Transverse colon (tissue), 4 donors: ENCODE data around the gene GALNT9. TPM values are rescaled to one million over a fixed set of nuclear protein-coding genes. Genes with fewer than 3 reads are reported as not detected.

Source experiments
- DNase-seq: peaks from one replicate; pipeline ENCODE4 v3.0.0-alpha.2; 2019
- H3K27ac ChIP-seq, 4 donors: fragments of 200-600 bp; sonication (generic); 2 replicates each; pipeline ENCODE4 v1.5.1; 2016 to 2018; ENCODE audit warnings: inconsistent platforms in 4 of 4
- H3K27me3 ChIP-seq: fragments of 200-600 bp; sonication (generic); 2 replicates; pipeline ENCODE4 v1.5.1; 2017; ENCODE audit warnings: inconsistent platforms
- H3K36me3 ChIP-seq, 4 donors: fragments of 200-600 bp; sonication (generic); 2 replicates each; pipeline ENCODE4 v1.5.1; 2017 to 2019; ENCODE audit warnings: inconsistent platforms in 4 of 4
- H3K4me1 ChIP-seq, 4 donors: fragments of 200-600 bp; sonication (generic); 2 replicates each; pipeline ENCODE4 v1.5.1; 2017 to 2020; ENCODE audit warnings: inconsistent platforms in 4 of 4
- H3K4me3 ChIP-seq, 4 donors: fragments of 200-600 bp; sonication (generic); 1 replicate in 1 of 4; 2 replicates in 3 of 4; pipeline versions ENCODE4 v1.5.1 to v1.6.1; 2017 to 2019; ENCODE audit warnings: inconsistent platforms in 4 of 4
- H3K9me3 ChIP-seq, 2 donors: fragments of 200-600 bp; sonication (generic); 2 replicates each; pipeline ENCODE4 v1.5.1; 2017 to 2019; ENCODE audit warnings: inconsistent platforms in 2 of 2
- EP300 ChIP-seq: sonication (generic); formaldehyde crosslinking; IDR thresholded peaks from one replicate; pipeline ENCODE4 v1.6.1; 2017; ENCODE audit warnings: antibody characterized with exemption, low read depth
- POLR2A ChIP-seq: fragments of 450-650 bp; IDR thresholded peaks from one replicate; pipeline ENCODE4 v1.6.1; 2016; ENCODE audit warnings: antibody characterized with exemption, mild to moderate bottlenecking, moderate library complexity
- POLR2AphosphoS5 ChIP-seq, 3 donors: sonication (generic); formaldehyde crosslinking; IDR thresholded peaks; one replicate each; pipeline ENCODE4 v1.6.1; 2016; ENCODE audit warnings: antibody characterized with exemption in 3 of 3
- WGBS, 2 donors: methylation state at CpG; one replicate each; pipeline ENCODE4 v1.1.5; 2018; ENCODE audit warnings: low coverage in 1 of 2; 5-methylcytosine and 5-hydroxymethylcytosine counted together
- in situ Hi-C, 4 donors: fragments of 200-750 bp; cut with MboI; loops; one replicate each; pipeline versions ENCODE4 v1.15.0 to v1.15.1; 2017; ENCODE audit warnings: low sequenced_read_pairs in 3 of 4, low pct_ligation_motif_present in 1 of 4, low pct_unique_long_range_greater_than_20kb in 1 of 4
- intact Hi-C: fragments of 100-400 bp; cut with DNase I; formaldehyde crosslinking; loops from one replicate; pipeline ENCODE4 v1.15.1; 2023; ENCODE audit warnings: low total_unique reads
- total RNA-seq, 4 donors: library from RNA; depleted of rRNA; stranded (reverse); fragments of >200 nt; gene quantifications; one replicate each; pipeline ENCODE4 v1.1.0, GENCODE V29; 2016
- TF ChIP-seq, protein P1 (sequence below), 5 experiments: fragments of 200-600 bp in 3 of 5; fragments of 450-650 bp in 2 of 5; sonication (generic) in 3 of 5; IDR thresholded peaks; 1 replicate in 2 of 5; 2 replicates in 3 of 5; pipeline ENCODE4 v1.5.1; 2016 to 2017; ENCODE audit warnings: antibody characterized with exemption in 5 of 5, inconsistent platforms in 3 of 5, mild to moderate bottlenecking in 2 of 5, moderate library complexity in 1 of 5

The GALNT9 gene
- total RNA-seq, 4 donors from 2014 or later = 0.82 to 4.5 TPM; not detected in 2

DNA sequence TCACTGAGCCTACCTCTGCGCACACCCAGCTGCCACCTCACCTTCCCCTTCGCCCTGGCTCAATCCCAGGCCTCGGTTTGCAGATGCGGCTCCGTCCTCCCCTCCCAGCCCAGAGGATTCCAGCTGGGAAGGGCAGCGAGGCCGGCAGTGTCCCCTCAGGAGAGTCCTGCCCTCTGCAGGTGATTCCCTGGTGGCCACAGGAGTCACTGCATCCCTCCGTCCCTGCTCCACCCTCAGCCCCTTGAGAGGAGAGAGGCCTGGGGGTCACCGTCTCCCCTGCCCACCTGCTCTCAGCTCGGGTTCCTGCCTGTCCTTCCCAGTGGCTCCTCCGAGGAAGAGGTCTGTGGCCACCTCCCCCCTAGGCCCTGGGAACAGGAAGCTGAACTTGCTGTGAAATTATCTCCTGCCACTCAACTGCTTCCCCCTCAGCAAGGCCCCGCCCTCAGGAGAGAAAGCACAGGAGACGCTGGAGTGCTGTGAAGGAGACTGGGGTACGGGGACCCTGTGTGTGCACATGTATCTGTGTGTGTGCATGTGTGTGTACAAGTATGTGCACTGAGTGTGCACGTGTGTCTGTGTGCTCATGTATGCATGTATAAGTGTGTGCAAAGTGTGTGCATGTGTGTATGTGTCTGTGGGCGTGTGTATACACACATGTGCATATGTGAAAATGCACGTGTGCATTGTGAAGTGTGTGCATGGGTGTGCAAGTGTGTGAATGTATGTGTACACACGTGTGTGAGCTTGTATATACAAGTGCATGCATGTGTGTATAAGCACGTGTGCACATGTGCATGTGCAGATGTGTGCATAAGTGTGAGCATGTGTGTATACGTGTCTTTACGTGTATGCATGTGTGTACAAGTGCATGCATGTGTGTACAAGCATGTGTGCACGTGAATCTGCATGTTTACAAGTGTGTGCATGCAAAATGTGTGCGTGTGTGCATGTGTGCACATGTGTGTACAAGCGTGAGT, 13.2 kb upstream of the GALNT9 start:
- no peak for DNase-seq
- TF ChIP-seq POLR2AphosphoS5 (IDR thresholded peaks at IDR 0.05) (no peak), EP300 (no peak), POLR2A (no peak)
- TF ChIP-seq, protein P1, sequence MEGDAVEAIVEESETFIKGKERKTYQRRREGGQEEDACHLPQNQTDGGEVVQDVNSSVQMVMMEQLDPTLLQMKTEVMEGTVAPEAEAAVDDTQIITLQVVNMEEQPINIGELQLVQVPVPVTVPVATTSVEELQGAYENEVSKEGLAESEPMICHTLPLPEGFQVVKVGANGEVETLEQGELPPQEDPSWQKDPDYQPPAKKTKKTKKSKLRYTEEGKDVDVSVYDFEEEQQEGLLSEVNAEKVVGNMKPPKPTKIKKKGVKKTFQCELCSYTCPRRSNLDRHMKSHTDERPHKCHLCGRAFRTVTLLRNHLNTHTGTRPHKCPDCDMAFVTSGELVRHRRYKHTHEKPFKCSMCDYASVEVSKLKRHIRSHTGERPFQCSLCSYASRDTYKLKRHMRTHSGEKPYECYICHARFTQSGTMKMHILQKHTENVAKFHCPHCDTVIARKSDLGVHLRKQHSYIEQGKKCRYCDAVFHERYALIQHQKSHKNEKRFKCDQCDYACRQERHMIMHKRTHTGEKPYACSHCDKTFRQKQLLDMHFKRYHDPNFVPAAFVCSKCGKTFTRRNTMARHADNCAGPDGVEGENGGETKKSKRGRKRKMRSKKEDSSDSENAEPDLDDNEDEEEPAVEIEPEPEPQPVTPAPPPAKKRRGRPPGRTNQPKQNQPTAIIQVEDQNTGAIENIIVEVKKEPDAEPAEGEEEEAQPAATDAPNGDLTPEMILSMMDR (IDR thresholded peaks at IDR 0.05) = no peak
- Histone ChIP-seq H3K4me3 (no peak overlapping the region), H3K9me3 (no peaks in the 10 kb centered on the region), H3K27ac (no peak overlapping the region), H3K36me3 (no peaks in the 10 kb centered on the region), H3K4me1 (peaks cover 0 to 9% (median 0%) of the 10 kb centered on the region in 4 donors), H3K27me3 (no peaks in the 10 kb centered on the region)
- in situ Hi-C loops (no loop called here), intact Hi-C loops (no loop called here)
- 63% methylated on average over 24 of the region's 24 CpGs; no CpG with 5 or more reads in 1 of the 2 donors for WGBS, 2 donors

DNA sequence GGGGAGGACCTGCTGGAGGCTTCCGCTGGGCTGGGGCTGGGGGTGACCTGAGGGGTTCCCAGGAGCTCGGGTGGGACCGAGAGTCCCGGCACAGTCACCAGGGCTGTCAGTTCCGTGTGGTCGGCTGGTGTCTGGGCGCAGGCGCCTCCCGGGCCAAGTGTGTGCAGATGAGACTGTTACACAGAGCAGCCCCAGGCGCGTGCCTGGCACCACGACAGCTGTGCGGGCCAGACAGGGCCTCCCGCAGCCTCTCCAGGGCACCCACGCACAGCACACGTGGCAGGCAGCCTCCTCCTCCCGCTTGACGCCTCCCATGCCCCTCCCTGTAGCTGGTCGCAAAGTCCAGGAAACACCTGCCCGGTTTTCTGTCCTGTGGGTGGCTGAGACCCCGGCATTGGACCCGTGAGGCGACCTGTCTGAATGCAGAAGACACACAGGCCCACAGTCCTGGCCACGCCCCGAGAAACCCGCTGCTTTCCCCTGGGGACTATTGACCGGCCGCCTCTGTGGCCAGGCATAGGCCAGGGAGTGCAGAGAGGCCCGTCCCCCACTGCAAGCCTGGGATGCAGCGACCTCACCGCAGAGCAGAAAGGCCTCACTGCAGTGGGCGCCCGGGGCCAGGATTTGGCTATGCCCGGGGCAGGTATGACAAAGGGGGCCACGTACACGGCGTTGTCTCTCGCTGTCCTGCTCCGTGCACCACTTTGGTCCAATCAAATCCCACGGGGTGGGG, 12.1 kb upstream of the GALNT9 start:
- intact Hi-C loops = no loop called here
- peaks cover 3% of the 10 kb centered on the region for H3K27me3 ChIP-seq

GRCh38 chr12:132340266-132341035, 11.1 kb upstream of the GALNT9 start:
- TF ChIP-seq POLR2A = no peak
- TF ChIP-seq, protein P1 (IDR thresholded peaks at IDR 0.05) = no peak

More for the DNA sequence above, 12.1 kb upstream of the GALNT9 start:
- peaks cover 0 to 9% (median 0%) of the 10 kb centered on the region in 4 donors for H3K4me1 ChIP-seq
- H3K9me3 ChIP-seq = no peaks in the 10 kb centered on the region
- no peak for DNase-seq
- TF ChIP-seq EP300 = no peak
- TF ChIP-seq, protein P1 (IDR thresholded peaks at IDR 0.05) = no peak
- TF ChIP-seq POLR2AphosphoS5 (IDR thresholded peaks at IDR 0.05) = no peak
- TF ChIP-seq POLR2A = no peak
- in situ Hi-C loops = no loop called here
- no peak overlapping the region for H3K4me3 ChIP-seq
- H3K27ac ChIP-seq = no peak overlapping the region
- WGBS, 2 donors = 79% methylated on average over 31 of the region's 40 CpGs; no CpG with 5 or more reads in 1 of the 2 donors
- no peaks in the 10 kb centered on the region for H3K36me3 ChIP-seq

More at GRCh38 chr12:132340266-132341035, 11.1 kb upstream of the GALNT9 start:
- Histone ChIP-seq H3K4me3 (no peak overlapping the region), H3K27ac (no peak overlapping the region), H3K27me3 (peaks cover 7% of the 10 kb centered on the region), H3K9me3 (no peaks in the 10 kb centered on the region), H3K4me1 (peaks cover 0 to 9% (median 0%) of the 10 kb centered on the region in 4 donors), H3K36me3 (no peaks in the 10 kb centered on the region)
- in situ Hi-C loops = no loop called here
- 80 to 91% methylated on average over 5 to 37 of the region's 43 CpGs for WGBS, 2 donors
- intact Hi-C loops = no loop called here
- DNase-seq = no peak
